Brain pericyte (primary cell): ENCODE data around the gene ELN.
"Not testable (repeated sequence)": the region's sequence is repeated elsewhere in the genome, so short reads cannot be mapped to it uniquely, and the experiment has no call there.

Experiments
- DNase-seq: peaks from one replicate; pipeline ENCODE4 v3.0.0-alpha.2; 2012; ENCODE audit warnings: low read depth, low spot score

Gene ELN

DNA sequence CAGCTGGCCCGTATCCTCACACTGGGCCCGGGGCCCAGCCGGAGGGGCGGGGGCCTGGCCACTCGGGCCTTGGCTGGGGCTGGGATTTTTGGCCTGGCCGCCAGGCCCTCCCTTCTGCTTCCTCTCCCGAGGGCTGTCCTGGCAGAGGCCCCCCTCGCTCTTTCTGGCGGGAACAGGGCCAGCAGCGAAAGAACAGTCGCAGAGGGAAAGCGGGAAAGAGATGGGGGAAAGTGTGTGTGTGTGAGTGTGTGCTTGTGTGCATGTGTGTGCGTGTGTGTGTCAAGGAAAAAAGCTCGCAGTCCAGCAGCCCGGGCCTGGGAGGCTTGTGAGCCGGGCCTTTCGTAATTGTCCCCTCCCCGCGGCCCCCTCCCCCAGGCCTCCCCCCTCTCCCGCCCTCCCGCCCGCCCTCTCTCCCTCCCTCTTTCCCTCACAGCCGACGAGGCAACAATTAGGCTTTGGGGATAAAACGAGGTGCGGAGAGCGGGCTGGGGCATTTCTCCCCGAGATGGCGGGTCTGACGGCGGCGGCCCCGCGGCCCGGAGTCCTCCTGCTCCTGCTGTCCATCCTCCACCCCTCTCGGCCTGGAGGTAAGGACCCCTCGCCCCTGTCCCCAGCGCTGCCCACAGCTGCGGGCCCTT lies at the start of gene ELN:
ELN (plus strand) TSS at position 491 of the 638 bp plus-strand sequence; CDS start at position 506, 15 bp downstream.
- DNase-seq: no peak

DNA sequence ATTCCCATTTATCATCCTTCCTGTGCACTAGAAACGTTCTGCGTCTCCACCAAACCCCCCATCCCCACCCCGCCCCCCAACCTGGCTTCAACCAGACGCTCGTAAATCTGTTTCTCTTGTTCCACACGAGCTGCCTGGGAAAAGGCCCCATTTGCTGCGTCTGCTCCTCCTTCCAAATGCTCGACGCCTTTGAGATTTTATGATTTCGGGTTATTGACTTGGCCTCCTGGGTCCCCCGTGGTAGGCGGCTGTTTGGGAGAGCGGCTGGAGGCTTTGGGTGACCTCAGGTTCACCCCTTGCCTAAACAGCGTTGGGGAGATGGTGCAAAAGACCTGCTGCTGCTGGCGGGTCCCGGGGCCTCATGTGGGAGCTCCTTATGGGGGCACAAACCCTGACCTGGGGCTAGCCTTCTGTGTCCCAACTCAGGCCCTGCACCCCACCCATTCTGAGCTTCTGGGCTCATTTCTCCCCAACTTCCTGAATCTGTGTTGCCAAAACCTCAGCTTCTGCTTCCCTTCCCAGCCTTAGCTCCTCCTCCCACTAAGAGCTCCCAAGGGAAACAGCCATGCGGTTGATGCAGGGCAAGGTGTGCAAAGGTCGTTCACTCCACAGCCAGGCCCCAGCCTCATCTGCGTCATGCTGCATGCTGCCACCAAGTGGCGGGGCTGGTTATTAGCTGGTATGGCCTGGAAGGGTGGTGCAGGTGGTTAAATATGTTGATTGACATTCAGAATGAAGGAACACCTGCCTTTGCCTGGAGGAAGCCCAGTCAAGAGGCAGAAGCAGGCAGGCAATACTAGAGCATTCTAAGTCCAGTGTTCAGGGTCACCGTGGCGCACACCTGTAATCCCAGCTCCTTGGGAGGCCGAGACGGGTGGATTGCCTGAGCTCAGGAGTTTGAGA lies 49.1 kb upstream of the ELN start:
- no peak for DNase-seq

GRCh38 chr7:73979656-73980055 lies 48.3 kb upstream of the ELN start:
- DNase-seq: not testable (repeated sequence)

- no peak for DNase-seq
These were observed 47.8 kb upstream of the ELN start for GRCh38 chr7:73980206-73980605.

DNA sequence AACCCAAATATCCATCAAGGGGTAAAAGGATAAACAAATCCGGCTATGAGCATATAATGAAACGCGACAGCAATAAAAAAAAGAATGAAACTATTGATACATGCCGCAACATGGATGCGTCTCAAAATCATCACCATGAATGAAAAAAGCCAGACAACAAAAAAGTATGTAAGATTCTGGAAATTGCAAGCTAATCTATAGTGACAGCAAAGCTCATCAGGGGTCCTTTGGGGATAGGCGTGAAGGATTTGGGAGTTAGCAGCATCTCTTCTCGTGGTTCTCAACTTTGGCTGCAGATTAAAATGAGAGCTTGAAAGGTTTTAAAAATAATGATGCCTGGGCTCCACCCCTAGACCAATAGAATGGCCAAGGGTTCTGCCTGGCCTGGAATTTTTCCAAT lies 46.0 kb upstream of the ELN start:
- no peak for DNase-seq

GRCh38 chr7:73983437-73984164 lies 44.4 kb upstream of the ELN start:
- no peak for DNase-seq

GRCh38 chr7:73984481-73985205 lies 43.3 kb upstream of the ELN start:
- no peak for DNase-seq

GRCh38 chr7:73985737-73986141 lies 42.2 kb upstream of the ELN start:
- no peak for DNase-seq

- no peak for DNase-seq
These were observed 41.8 kb upstream of the ELN start for GRCh38 chr7:73986158-73986631.

GRCh38 chr7:73987298-73987697 lies 40.7 kb upstream of the ELN start:
- DNase-seq: no peak

- DNase-seq: no peak
These were observed 39.8 kb upstream of the ELN start for GRCh38 chr7:73988197-73988596.

- DNase-seq: no peak
These were observed 36.4 kb upstream of the ELN start for GRCh38 chr7:73991522-73992100.

DNA sequence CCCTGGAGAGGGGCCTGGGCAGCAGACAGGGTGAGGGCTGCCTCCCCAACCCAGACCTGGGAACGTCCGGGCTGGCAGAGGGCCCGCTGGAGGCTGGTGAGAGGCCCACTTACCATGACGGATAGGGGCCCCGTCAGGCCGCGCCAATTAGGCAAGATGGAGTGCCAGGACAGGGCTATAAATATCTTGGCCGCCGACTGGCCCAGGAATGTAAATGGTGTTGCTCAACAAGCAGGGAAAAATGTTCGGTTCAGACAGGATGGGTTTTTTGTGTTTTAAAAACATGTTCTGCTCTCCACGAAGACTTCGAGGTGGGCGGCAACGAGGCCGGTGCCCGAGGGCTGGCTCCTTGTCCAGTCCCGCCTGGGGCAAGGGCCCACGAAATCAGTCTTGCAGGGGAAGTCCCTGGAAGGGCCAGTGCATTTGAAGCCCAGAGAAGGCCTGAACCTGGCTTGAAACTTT lies 35.8 kb upstream of the ELN start:
- DNase-seq: no peak

- no peak for DNase-seq
These were observed 34.0 kb upstream of the ELN start for GRCh38 chr7:73994023-73994422.

DNA sequence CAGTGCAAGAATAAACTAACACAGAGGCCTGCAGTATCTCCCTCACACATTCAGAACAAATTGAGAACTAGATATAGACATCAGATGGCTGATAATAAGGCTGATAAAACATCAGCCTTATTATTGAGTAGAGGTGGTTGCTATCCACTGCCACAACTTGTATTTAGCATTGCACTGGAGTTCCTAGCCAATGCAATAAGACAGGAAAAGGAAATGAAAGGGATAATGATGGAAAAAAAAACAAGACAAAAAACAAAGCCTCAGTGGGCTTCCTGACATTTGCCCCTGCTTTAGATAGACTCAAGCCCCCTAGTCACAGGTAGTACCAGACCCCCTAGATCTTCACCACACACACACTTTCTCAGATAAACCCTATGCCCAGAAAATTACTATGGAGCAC lies 33.2 kb upstream of the ELN start:
- DNase-seq: no peak

DNA sequence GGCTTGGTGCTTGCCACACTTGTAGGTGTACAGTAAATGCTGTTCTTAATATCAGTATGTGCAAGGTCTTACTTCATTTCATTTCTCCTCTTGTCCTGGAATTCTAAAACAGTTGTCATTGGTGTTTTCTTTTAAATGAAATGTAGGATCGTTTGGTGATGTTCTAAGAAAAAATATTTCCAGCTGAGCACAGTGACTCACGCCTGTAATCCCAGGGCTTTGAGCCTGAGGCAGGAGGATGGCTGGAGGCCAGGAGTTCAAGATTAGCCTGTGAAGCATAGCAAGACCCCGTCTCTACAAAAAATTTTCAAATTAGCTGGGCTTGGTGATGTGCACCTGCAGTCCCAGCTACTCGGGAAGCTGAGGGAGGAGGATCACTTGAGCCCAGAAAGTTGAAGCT lies 32.6 kb upstream of the ELN start:
- DNase-seq: no peak

- no peak for DNase-seq
These were observed 32.0 kb upstream of the ELN start for GRCh38 chr7:73995821-73996511.

GRCh38 chr7:73997056-73997455 lies 30.9 kb upstream of the ELN start:
- DNase-seq: no peak

- no peak for DNase-seq
These were observed 28.1 kb upstream of the ELN start for GRCh38 chr7:73999664-74000435.
